Dermis microvascular lymphatic vessel endothelial cell (primary cell): Measurements from ENCODE around the gene GPI. TPM values are rescaled to one million over a fixed set of nuclear protein-coding genes. Genes with fewer than 3 reads are reported as not detected.

Experiments used
- total RNA-seq: library from RNA; depleted of rRNA; stranded (reverse); fragments of >200 nt; gene quantifications from 2 replicates; pipeline ENCODE4 v1.2.1, GENCODE V29; 2014

The GPI gene
- total RNA-seq, 1 donor from 2014 or later, result 111 TPM

Other genes with a start within 250 kb of the GPI start
- gene LSM14A, start 192.7 kb upstream of the GPI start, total RNA-seq, result 108 and 136 TPM in 2 replicates
- 32.0 and 32.9 TPM in 2 replicates for gene GARRE1, start 110.6 kb upstream of the GPI start, total RNA-seq
- gene PDCD2L, start 39.2 kb downstream of the GPI start, total RNA-seq, result 11.6 and 12.8 TPM in 2 replicates
- gene UBA2, start 63.2 kb downstream of the GPI start, total RNA-seq, result 93.1 and 117 TPM in 2 replicates
- gene WTIP, start 116.6 kb downstream of the GPI start, total RNA-seq, result 24.0 and 52.0 TPM in 2 replicates